H1 (cell line): ENCODE measurements around the gene MYH10.

Experiments
- CHD2 ChIP-seq: IDR thresholded peaks from 2 replicates; pipeline ENCODE4 v1.6.1; 2012; ENCODE audit warnings: low read length, improper control_type of control experiment
- EGR1 ChIP-seq: IDR thresholded peaks from 2 replicates; pipeline ENCODE4 v1.6.1; 2011; ENCODE audit warnings: low read depth, low read length, borderline replicate concordance
- FOSL1 ChIP-seq: IDR thresholded peaks from 2 replicates; pipeline ENCODE4 v1.6.1; 2011; ENCODE audit warnings: mild to moderate bottlenecking, low read depth, low read length, moderate library complexity; ENCODE audit not compliant: insufficient read depth
- POLR2A ChIP-seq, 2 experiments: IDR thresholded peaks; 1 replicate in 1 of 2; 2 replicates in 1 of 2; pipeline ENCODE4 v1.6.1; 2011; ENCODE audit warnings: low read depth in 2 of 2, low read length in 2 of 2, mild to moderate bottlenecking in 2 of 2; ENCODE audit errors: control extremely low read depth in 1 of 2
- POLR2AphosphoS5 ChIP-seq: IDR thresholded peaks from 2 replicates; pipeline ENCODE4 v1.6.1; 2011; ENCODE audit warnings: low read depth, low read length
- RBBP5 ChIP-seq: IDR thresholded peaks from 2 replicates; pipeline ENCODE4 v1.7.1; 2012; ENCODE audit warnings: low read depth, mild to moderate bottlenecking, inconsistent platforms, low read length, moderate library complexity, borderline replicate concordance
- SUZ12 ChIP-seq: fragments of 200-600 bp; sonication (generic); IDR thresholded peaks from 2 replicates; pipeline ENCODE4 v1.6.1; 2012; ENCODE audit warnings: mild to moderate bottlenecking, inconsistent platforms, low read length, moderate library complexity, mixed read lengths
- TAF1 ChIP-seq: IDR thresholded peaks from 2 replicates; pipeline ENCODE4 v1.6.1; 2011; ENCODE audit warnings: mild to moderate bottlenecking, low read depth, low read length
- YY1 ChIP-seq: IDR thresholded peaks from 2 replicates; pipeline ENCODE4 v1.6.1; 2011; ENCODE audit warnings: low read depth, mild to moderate bottlenecking, low read length
- ZNF274 ChIP-seq: IDR thresholded peaks from 2 replicates; pipeline ENCODE4 v1.7.0; 2012; ENCODE audit warnings: low read length, borderline replicate concordance; ENCODE audit errors: extremely low read depth
- TF ChIP-seq, protein P1 (sequence below), 3 experiments: IDR thresholded peaks; 1 replicate in 2 of 3; 2 replicates in 1 of 3; pipeline versions ENCODE4 v1.5.1 to v1.6.1; 2011; ENCODE audit warnings: low read length in 3 of 3, mild to moderate bottlenecking in 3 of 3, inconsistent platforms in 2 of 3, low read depth in 1 of 3, moderate library complexity in 1 of 3; ENCODE audit not compliant: insufficient read depth in 1 of 3; ENCODE audit errors: control extremely low read depth in 1 of 3
- TF ChIP-seq, protein P2 (sequence below): IDR thresholded peaks from 2 replicates; pipeline ENCODE4 v1.6.1; 2011; ENCODE audit warnings: low read depth, mild to moderate bottlenecking, low read length; ENCODE audit not compliant: insufficient read depth

DNA sequence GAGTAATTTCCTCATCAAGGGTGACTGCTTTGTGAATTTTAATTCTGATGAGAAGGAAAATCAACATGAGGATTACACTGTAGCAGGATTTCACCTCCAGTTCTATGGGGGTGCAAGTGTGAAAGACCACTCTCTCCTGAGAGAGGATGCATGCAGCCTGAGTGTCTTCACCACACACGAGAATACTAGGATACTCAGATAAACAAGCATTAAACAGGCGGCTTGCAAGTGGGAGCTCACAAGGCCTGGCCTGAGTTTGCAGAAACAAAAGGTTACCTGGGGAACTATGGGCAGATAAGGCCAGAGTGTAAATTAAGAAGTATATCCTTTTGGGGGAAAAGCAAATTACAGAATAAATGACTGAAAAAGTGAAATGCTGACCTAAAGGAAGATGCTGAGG lies 46.6 kb downstream of the MYH10 start:
- TF ChIP-seq ZNF274 = no peak
- TF ChIP-seq YY1 = no peak
- no peak for TF ChIP-seq TAF1
- no peak for TF ChIP-seq POLR2A (IDR thresholded peaks at IDR 0.05; ENCODE audit: control extremely low read depth in 1 of 2, low read depth in 2 of 2, low read length in 2 of 2)
- TF ChIP-seq POLR2AphosphoS5 = no peak
- TF ChIP-seq, protein P1, sequence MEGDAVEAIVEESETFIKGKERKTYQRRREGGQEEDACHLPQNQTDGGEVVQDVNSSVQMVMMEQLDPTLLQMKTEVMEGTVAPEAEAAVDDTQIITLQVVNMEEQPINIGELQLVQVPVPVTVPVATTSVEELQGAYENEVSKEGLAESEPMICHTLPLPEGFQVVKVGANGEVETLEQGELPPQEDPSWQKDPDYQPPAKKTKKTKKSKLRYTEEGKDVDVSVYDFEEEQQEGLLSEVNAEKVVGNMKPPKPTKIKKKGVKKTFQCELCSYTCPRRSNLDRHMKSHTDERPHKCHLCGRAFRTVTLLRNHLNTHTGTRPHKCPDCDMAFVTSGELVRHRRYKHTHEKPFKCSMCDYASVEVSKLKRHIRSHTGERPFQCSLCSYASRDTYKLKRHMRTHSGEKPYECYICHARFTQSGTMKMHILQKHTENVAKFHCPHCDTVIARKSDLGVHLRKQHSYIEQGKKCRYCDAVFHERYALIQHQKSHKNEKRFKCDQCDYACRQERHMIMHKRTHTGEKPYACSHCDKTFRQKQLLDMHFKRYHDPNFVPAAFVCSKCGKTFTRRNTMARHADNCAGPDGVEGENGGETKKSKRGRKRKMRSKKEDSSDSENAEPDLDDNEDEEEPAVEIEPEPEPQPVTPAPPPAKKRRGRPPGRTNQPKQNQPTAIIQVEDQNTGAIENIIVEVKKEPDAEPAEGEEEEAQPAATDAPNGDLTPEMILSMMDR (IDR thresholded peaks at IDR 0.05; ENCODE audit: control extremely low read depth in 1 of 3, insufficient read depth in 1 of 3, low read depth in 1 of 3, low read length in 3 of 3) = no peak
- TF ChIP-seq CHD2 = no peak
- no peak for TF ChIP-seq RBBP5
- no peak for TF ChIP-seq SUZ12
- TF ChIP-seq EGR1 = no peak
- no peak for TF ChIP-seq FOSL1
- TF ChIP-seq, protein P2, sequence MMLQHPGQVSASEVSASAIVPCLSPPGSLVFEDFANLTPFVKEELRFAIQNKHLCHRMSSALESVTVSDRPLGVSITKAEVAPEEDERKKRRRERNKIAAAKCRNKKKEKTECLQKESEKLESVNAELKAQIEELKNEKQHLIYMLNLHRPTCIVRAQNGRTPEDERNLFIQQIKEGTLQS = no peak
